HEK293 (cell line): ENCODE measurements around the gene C5orf34.
"Not testable (repeated sequence)": the region's sequence is repeated elsewhere in the genome, so short reads cannot be mapped to it uniquely, and the experiment has no call there.

Experiments used
- CTCF ChIA-PET: fragments of 350-600 bp; formaldehyde crosslinking; extraction: SDS; loops from one replicate; lab custom pipeline; 2021; ENCODE audit warnings: antibody characterized with exemption; lab: Yijun Ruan, JAX
- POLR2A ChIA-PET: fragments of 300-600 bp; formaldehyde crosslinking; extraction: SDS; loops from one replicate; lab custom pipeline; 2020; ENCODE audit warnings: antibody characterized with exemption, inconsistent platforms; lab: Yijun Ruan, JAX
- H3K27ac ChIP-seq: fragments of 200-500 bp; sonication (Bioruptor generic); 2 replicates; pipeline ENCODE4 v1.5.1; 2014; ENCODE audit warnings: low read depth, low read length, control low read depth, inconsistent platforms; ENCODE audit errors: extremely low read depth
- H3K36me3 ChIP-seq, 2 experiments: fragments of 200-500 bp in 1 of 2; sonication (Bioruptor generic) in 1 of 2; 1 replicate in 1 of 2; 2 replicates in 1 of 2; pipeline ENCODE4 v1.5.1; 2014 to 2017; ENCODE audit warnings: inconsistent platforms in 2 of 2, low read length in 2 of 2; ENCODE audit not compliant: control insufficient read depth in 2 of 2, insufficient read depth in 1 of 2
- H3K4me1 ChIP-seq: fragments of 200-500 bp; sonication (Bioruptor generic); 2 replicates; pipeline ENCODE4 v1.5.1; 2014; ENCODE audit warnings: mild to moderate bottlenecking, low read length, inconsistent platforms; ENCODE audit not compliant: control insufficient read depth, insufficient read depth
- H3K4me3 ChIP-seq: 2 replicates; pipeline ENCODE4 v1.5.1; 2011; ENCODE audit warnings: low read depth, mild to moderate bottlenecking, control low read depth, low read length, moderate library complexity
- H3K9me3 ChIP-seq: fragments of 200-500 bp; sonication (Bioruptor generic); 2 replicates; pipeline ENCODE4 v1.5.1; 2014; ENCODE audit warnings: low read depth, low read length, inconsistent platforms; ENCODE audit not compliant: control insufficient read depth, insufficient read depth
- BCL11B ChIP-seq: fragments of 450-650 bp; formaldehyde crosslinking; IDR thresholded peaks from 2 replicates; pipeline ENCODE4 v1.5.1; 2016; ENCODE audit warnings: low read depth, missing biosample characterization, missing genetic modification characterization
- GLIS2 ChIP-seq: fragments of 450-650 bp; formaldehyde crosslinking; IDR thresholded peaks from 2 replicates; pipeline ENCODE4 v1.5.1; 2016; ENCODE audit warnings: missing biosample characterization, missing genetic modification characterization
- PRDM1 ChIP-seq: fragments of 450-650 bp; formaldehyde crosslinking; IDR thresholded peaks from 2 replicates; pipeline ENCODE4; 2016; ENCODE audit warnings: missing biosample characterization, missing genetic modification characterization
- RBAK ChIP-seq: fragments of 450-650 bp; formaldehyde crosslinking; IDR thresholded peaks from 2 replicates; pipeline ENCODE4 v1.5.1; 2016; ENCODE audit warnings: missing biosample characterization, missing genetic modification characterization
- SETDB1 ChIP-seq: IDR thresholded peaks from one replicate; pipeline ENCODE4 v1.6.1; 2017; ENCODE audit warnings: mild to moderate bottlenecking, low read length, moderate library complexity, mixed read lengths; ENCODE audit not compliant: insufficient read length
- SP2 ChIP-seq: fragments of 450-650 bp; formaldehyde crosslinking; IDR thresholded peaks from 2 replicates; pipeline ENCODE4 v1.5.1; 2016; ENCODE audit warnings: missing biosample characterization, missing genetic modification characterization
- ZBTB1 ChIP-seq: fragments of 450-650 bp; formaldehyde crosslinking; IDR thresholded peaks from 2 replicates; pipeline ENCODE4 v1.5.1; 2016; ENCODE audit warnings: missing biosample characterization, missing genetic modification characterization
- ZBTB17 ChIP-seq: fragments of 450-650 bp; formaldehyde crosslinking; IDR thresholded peaks from 2 replicates; pipeline ENCODE4 v1.5.1; 2016; ENCODE audit warnings: missing biosample characterization, missing genetic modification characterization
- ZBTB21 ChIP-seq: fragments of 450-650 bp; formaldehyde crosslinking; IDR thresholded peaks from 2 replicates; pipeline ENCODE4 v1.5.1; 2017; ENCODE audit warnings: missing biosample characterization, missing genetic modification characterization
- ZFP37 ChIP-seq: fragments of 450-650 bp; formaldehyde crosslinking; IDR thresholded peaks from 2 replicates; pipeline ENCODE4 v1.5.1; 2016; ENCODE audit warnings: missing biosample characterization, missing genetic modification characterization
- ZNF112 ChIP-seq: fragments of 450-650 bp; formaldehyde crosslinking; IDR thresholded peaks from 2 replicates; pipeline ENCODE4 v1.5.0; 2017; ENCODE audit warnings: missing biosample characterization, missing genetic modification characterization
- ZNF19 ChIP-seq: fragments of 450-650 bp; formaldehyde crosslinking; IDR thresholded peaks from 2 replicates; pipeline ENCODE4; 2016; ENCODE audit warnings: missing biosample characterization, missing genetic modification characterization, low read depth
- ZNF221 ChIP-seq: fragments of 450-650 bp; formaldehyde crosslinking; IDR thresholded peaks from 2 replicates; pipeline ENCODE4 v1.5.1; 2017; ENCODE audit warnings: missing biosample characterization, missing genetic modification characterization, borderline replicate concordance
- ZNF23 ChIP-seq: fragments of 450-650 bp; formaldehyde crosslinking; IDR thresholded peaks from 2 replicates; pipeline ENCODE4 v1.5.1; 2016; ENCODE audit warnings: missing biosample characterization, missing genetic modification characterization, borderline replicate concordance
- ZNF266 ChIP-seq: fragments of 450-650 bp; formaldehyde crosslinking; IDR thresholded peaks from 2 replicates; pipeline ENCODE4 v1.5.1; 2016; ENCODE audit warnings: missing biosample characterization, missing genetic modification characterization, low read depth
- ZNF324 ChIP-seq: fragments of 450-650 bp; formaldehyde crosslinking; IDR thresholded peaks from 2 replicates; pipeline ENCODE4 v1.5.1; 2016; ENCODE audit warnings: missing biosample characterization, missing genetic modification characterization
- ZNF416 ChIP-seq: fragments of 450-650 bp; formaldehyde crosslinking; IDR thresholded peaks from 2 replicates; pipeline ENCODE4 v1.5.1; 2016; ENCODE audit warnings: missing biosample characterization, missing genetic modification characterization
- ZNF571 ChIP-seq: fragments of 450-650 bp; formaldehyde crosslinking; IDR thresholded peaks from 2 replicates; pipeline ENCODE4 v1.5.0; 2017; ENCODE audit warnings: missing biosample characterization, missing genetic modification characterization
- ZSCAN18 ChIP-seq: fragments of 450-650 bp; formaldehyde crosslinking; IDR thresholded peaks from 2 replicates; pipeline ENCODE4 v1.5.1; 2016; ENCODE audit warnings: missing biosample characterization, missing genetic modification characterization
- TF ChIP-seq, protein P1 (sequence below): fragments of 450-650 bp; formaldehyde crosslinking; IDR thresholded peaks from 2 replicates; pipeline ENCODE4 v1.5.1; 2016; ENCODE audit warnings: missing biosample characterization, missing genetic modification characterization
- TF ChIP-seq, protein P2 (sequence below): fragments of 450-650 bp; formaldehyde crosslinking; IDR thresholded peaks from 2 replicates; pipeline ENCODE4 v1.5.1; 2017; ENCODE audit warnings: missing biosample characterization, mild to moderate bottlenecking, missing genetic modification characterization, moderate library complexity

C5orf34 gene

DNA sequence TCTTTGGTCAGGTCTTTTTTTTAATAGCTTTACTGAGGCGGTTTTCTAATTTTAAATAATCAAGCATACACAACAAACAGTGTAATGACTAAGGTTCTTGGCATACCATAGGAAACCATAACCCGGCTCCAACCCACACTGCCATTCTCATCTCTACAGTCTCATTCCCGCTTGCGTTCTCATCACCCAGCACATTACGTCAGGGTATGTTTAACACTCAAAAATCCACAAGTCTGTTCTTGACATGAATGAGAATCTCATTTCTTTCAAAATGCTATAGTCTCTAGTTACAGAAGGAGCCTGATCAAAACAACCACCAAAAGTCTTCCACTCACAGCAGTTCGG, 505 bp downstream of the C5orf34 start (continued):
- TF ChIP-seq ZBTB17 = no peak
- TF ChIP-seq ZNF19 = no peak
- TF ChIP-seq, protein P1, sequence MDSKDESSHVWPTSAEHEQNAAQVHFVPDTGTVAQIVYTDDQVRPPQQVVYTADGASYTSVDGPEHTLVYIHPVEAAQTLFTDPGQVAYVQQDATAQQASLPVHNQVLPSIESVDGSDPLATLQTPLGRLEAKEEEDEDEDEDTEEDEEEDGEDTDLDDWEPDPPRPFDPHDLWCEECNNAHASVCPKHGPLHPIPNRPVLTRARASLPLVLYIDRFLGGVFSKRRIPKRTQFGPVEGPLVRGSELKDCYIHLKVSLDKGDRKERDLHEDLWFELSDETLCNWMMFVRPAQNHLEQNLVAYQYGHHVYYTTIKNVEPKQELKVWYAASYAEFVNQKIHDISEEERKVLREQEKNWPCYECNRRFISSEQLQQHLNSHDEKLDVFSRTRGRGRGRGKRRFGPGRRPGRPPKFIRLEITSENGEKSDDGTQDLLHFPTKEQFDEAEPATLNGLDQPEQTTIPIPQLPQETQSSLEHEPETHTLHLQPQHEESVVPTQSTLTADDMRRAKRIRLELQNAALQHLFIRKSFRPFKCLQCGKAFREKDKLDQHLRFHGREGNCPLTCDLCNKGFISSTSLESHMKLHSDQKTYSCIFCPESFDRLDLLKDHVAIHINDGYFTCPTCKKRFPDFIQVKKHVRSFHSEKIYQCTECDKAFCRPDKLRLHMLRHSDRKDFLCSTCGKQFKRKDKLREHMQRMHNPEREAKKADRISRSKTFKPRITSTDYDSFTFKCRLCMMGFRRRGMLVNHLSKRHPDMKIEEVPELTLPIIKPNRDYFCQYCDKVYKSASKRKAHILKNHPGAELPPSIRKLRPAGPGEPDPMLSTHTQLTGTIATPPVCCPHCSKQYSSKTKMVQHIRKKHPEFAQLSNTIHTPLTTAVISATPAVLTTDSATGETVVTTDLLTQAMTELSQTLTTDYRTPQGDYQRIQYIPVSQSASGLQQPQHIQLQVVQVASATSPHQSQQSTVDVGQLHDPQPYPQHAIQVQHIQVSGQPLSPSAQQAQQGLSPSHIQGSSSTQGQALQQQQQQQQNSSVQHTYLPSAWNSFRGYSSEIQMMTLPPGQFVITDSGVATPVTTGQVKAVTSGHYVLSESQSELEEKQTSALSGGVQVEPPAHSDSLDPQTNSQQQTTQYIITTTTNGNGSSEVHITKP (tag by site-specific recombination) = no peak
- no peak for TF ChIP-seq GLIS2 (tag by site-specific recombination)
- no peak for TF ChIP-seq ZNF23
- no peak for TF ChIP-seq ZBTB1
- TF ChIP-seq, protein P2, sequence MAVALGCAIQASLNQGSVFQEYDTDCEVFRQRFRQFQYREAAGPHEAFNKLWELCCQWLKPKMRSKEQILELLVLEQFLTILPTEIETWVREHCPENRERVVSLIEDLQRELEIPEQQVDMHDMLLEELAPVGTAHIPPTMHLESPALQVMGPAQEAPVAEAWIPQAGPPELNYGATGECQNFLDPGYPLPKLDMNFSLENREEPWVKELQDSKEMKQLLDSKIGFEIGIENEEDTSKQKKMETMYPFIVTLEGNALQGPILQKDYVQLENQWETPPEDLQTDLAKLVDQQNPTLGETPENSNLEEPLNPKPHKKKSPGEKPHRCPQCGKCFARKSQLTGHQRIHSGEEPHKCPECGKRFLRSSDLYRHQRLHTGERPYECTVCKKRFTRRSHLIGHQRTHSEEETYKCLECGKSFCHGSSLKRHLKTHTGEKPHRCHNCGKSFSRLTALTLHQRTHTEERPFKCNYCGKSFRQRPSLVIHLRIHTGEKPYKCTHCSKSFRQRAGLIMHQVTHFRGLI = no peak
- TF ChIP-seq ZSCAN18 (tag by site-specific recombination) = no peak
- TF ChIP-seq ZNF112 (tag by site-specific recombination) = no peak
- TF ChIP-seq ZNF221 (tag by site-specific recombination) = no peak
- TF ChIP-seq RBAK (tag by site-specific recombination) = no peak
- 0 out of 2 replicates have a peak, but pooled peaks have one; percentile 11 for TF ChIP-seq ZBTB21 (tag by site-specific recombination)
- TF ChIP-seq ZFP37 (tag by site-specific recombination) = no peak
- 0 out of 2 replicates have a peak, but pooled peaks have one; percentile 16 for TF ChIP-seq ZNF324 (tag by site-specific recombination)
- no peak for TF ChIP-seq SP2 (tag by site-specific recombination)

- CTCF ChIA-PET = interaction anchor here (0.6 to 1.3 kb wide), 4 partner anchors 30 to 1299 kb away, joined by 3 to 7 read pairs (median 4); partner anchors contain the start of gene TMEM267
- TF ChIP-seq SETDB1 = no peak
- TF ChIP-seq ZSCAN18 (tag by site-specific recombination) = no peak
- TF ChIP-seq ZNF571 (tag by site-specific recombination) = no peak
- TF ChIP-seq ZNF416 = no peak
- peak; percentile 87 for TF ChIP-seq PRDM1
- no peak for TF ChIP-seq ZNF266 (tag by site-specific recombination)
- TF ChIP-seq BCL11B (tag by site-specific recombination) = no peak
- Histone ChIP-seq H3K4me1 (peaks cover 5% of the 10 kb centered on the region; the same call in 1 of the 2 replicates), H3K4me3 (peak overlapping the region; percentile 84), H3K36me3 (peaks cover 0 to 8% of the 10 kb centered on the region in 2 experiments; a peak in 2 of 3 replicates), H3K27ac (no peak overlapping the region; the same call in 1 of the 2 replicates), H3K9me3 (no peaks in the 10 kb centered on the region)
- POLR2A ChIA-PET = no interaction called here
Measured at GRCh38 chr5:43514025-43514424, 923 bp downstream of the C5orf34 start.

DNA sequence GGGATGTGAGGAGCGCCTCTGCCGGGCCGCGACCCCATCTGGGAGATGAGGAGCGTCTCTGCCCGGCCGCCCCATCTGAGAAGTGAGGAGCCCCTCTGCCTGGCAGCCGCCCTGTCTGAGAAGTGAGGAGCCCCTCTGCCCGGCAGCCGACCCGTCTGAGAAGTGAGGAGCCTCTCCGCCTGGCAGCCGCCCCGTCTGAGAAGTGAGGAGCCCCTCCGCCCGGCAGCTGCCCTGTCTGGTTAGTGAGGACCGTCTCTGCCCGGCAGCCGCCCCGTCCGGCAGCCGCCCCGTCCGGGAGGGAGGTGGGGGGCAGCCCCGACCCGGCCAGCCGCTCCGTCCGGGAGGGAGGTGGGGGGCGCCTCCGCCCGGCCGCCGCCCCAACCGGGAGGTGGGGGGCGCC, 3.9 kb downstream of the C5orf34 start:
- H3K9me3 ChIP-seq, H3K4me1 ChIP-seq, POLR2A ChIA-PET, CTCF ChIA-PET, H3K27ac ChIP-seq, H3K4me3 ChIP-seq: not testable (repeated sequence)
- H3K36me3 ChIP-seq = peaks cover 25 to 27% of the 10 kb centered on the region in 2 experiments
